Spleen (tissue), 11 donors: ENCODE measurements around the gene RRP36. TPM values are rescaled to one million over a fixed set of nuclear protein-coding genes. Genes with fewer than 3 reads are reported as not detected.

Source experiments
- DNase-seq: peaks from one replicate; pipeline ENCODE4 v3.0.0-alpha.2; 2020
- H3K27ac ChIP-seq, 8 donors: fragments of 200-600 bp; sonication (generic) in 7 of 8; 1 replicate in 4 of 8; 2 replicates in 4 of 8; pipeline versions ENCODE4 v1.5.0 to v1.8.0; 2016 to 2021; ENCODE audit warnings: inconsistent platforms in 4 of 8, mild to moderate bottlenecking in 4 of 8, moderate library complexity in 1 of 8
- H3K27me3 ChIP-seq, 7 donors: fragments of 200-600 bp; sonication (generic) in 6 of 7; replicated peaks in 1 of 7; 1 replicate in 4 of 7; 2 replicates in 3 of 7; pipeline versions ENCODE4 v1.5.0 to v1.8.0; 2016 to 2021; ENCODE audit warnings: inconsistent platforms in 3 of 7, mild to moderate bottlenecking in 1 of 7
- H3K36me3 ChIP-seq, 6 donors: fragments of 200-600 bp; sonication (generic) in 5 of 6; 1 replicate in 4 of 6; 2 replicates in 2 of 6; pipeline versions ENCODE4 v1.5.0 to v1.8.0; 2016 to 2021; ENCODE audit warnings: inconsistent platforms in 2 of 6
- H3K4me1 ChIP-seq, 6 donors: fragments of 200-600 bp; sonication (generic) in 5 of 6; 1 replicate in 3 of 6; 2 replicates in 3 of 6; pipeline versions ENCODE4 v1.5.0 to v1.8.0; 2016 to 2021; ENCODE audit warnings: inconsistent platforms in 3 of 6
- H3K4me3 ChIP-seq, 8 donors: fragments of 200-600 bp; sonication (generic) in 7 of 8; 1 replicate in 4 of 8; 2 replicates in 4 of 8; pipeline versions ENCODE4 v1.5.0 to v1.8.0; 2016 to 2021; ENCODE audit warnings: inconsistent platforms in 4 of 8, mild to moderate bottlenecking in 4 of 8, moderate library complexity in 2 of 8
- H3K9me3 ChIP-seq, 8 donors: fragments of 200-600 bp; sonication (generic) in 7 of 8; 1 replicate in 4 of 8; 2 replicates in 4 of 8; pipeline versions ENCODE4 v1.5.0 to v1.8.0; 2016 to 2021; ENCODE audit warnings: inconsistent platforms in 4 of 8
- POLR2A ChIP-seq, 3 donors: fragments of 450-650 bp; IDR thresholded peaks; one replicate each; pipeline ENCODE4 v1.5.1; 2017; ENCODE audit warnings: antibody characterized with exemption in 3 of 3, mild to moderate bottlenecking in 1 of 3
- POLR2AphosphoS5 ChIP-seq, 3 donors: sonication (generic); formaldehyde crosslinking; IDR thresholded peaks; one replicate each; pipeline ENCODE4 v1.5.1; 2017; ENCODE audit warnings: antibody characterized with exemption in 3 of 3
- WGBS, 5 donors: extraction: QIAGEN DNeasy Blood & Tissue Kit in 3 of 5; methylation state at CpG; one replicate each; pipeline versions ENCODE4 v1.1.5 to v1.1.7; 2013 to 2018; 5-methylcytosine and 5-hydroxymethylcytosine counted together
- intact Hi-C: fragments of 100-400 bp; cut with DNase I; formaldehyde crosslinking; loops from one replicate; pipeline ENCODE4 v1.15.0; 2023; ENCODE audit warnings: low total_unique reads
- polyA plus RNA-seq, 3 donors: library from polyadenylated mRNA; stranded (reverse); fragments of 200-250 nt; gene quantifications; one replicate each; pipeline ENCODE4 v1.2.1, GENCODE V29; 2013
- total RNA-seq, 7 donors: library from RNA; depleted of rRNA in 3 of 7; stranded (reverse); fragments of >200 nt in 3 of 7; fragmentation: NEBNext Ultra II Directional in 4 of 7; extraction: Animal tissue kit (Norgen Biotek cat#: 25700) in 4 of 7; gene quantifications; one replicate each; pipeline versions ENCODE4 v1.1.0 to v1.2.1, GENCODE V29; 2016 to 2021
- TF ChIP-seq, protein P1 (sequence below), 11 experiments: fragments of 200-600 bp in 7 of 11; fragments of 450-650 bp in 4 of 11; sonication (generic) in 4 of 11; IDR thresholded peaks in 8 of 11; conservative IDR thresholded peaks in 3 of 11; 1 replicate in 7 of 11; 2 replicates in 4 of 11; pipeline versions ENCODE4 v1.4.0 to v1.8.0; 2016 to 2021; ENCODE audit warnings: antibody characterized with exemption in 11 of 11, inconsistent platforms in 4 of 11, mild to moderate bottlenecking in 1 of 11
- donor health status: healthy with polysubstance abuse.
- donor health status: DM: no; HTN: no; CAD: no; lungs with moderate emphysema.
- donor health status: DM: no; HTN: no; CAD: no.
- donor health status: Bipolar disorder and iron deficiency.
- donor health status: healthy.
- donor health status: DM: no; HTN: no; CAD: no.
- donor health status: DM: yes; HTN: yes; CAD: no.

Gene RRP36
- total and polyA plus RNA-seq, 10 donors, result 32.0 to 63.4 (median 39.6) TPM

DNA sequence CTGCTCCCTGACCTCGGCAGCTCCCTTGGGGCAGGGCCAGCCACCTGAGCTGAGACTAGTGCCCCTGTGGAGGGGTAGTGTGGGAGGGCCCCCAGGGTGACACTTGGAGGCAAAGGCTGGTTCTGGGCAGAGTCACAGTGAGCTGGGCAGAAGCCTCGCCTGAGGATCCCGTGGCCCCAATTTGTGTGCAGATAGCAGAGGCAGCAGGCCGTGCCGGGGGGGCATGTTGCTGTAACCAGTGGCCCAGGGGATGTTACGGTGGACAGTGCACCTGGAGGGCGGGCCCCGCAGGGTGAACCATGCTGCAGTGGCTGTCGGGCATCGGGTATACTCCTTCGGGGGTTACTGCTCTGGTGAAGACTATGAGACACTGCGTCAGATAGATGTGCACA, 4.5 kb upstream of the RRP36 start:
- Histone ChIP-seq H3K27ac (peak overlapping the region in 3 of 8 donors; percentile 9 to 90 (median 27)), H3K9me3 (no peaks in the 10 kb centered on the region), H3K4me3 (no peak overlapping the region), H3K4me1 (peaks cover 43 to 71% (median 56%) of the 10 kb centered on the region in 6 donors), H3K36me3 (peaks cover 0 to 58% (median 32%) of the 10 kb centered on the region in 6 donors), H3K27me3 (no peaks in the 10 kb centered on the region)
- 79 to 96% (median 93%) methylated on average over 12 of the region's 12 CpGs for WGBS, 5 donors
- TF ChIP-seq, protein P1, sequence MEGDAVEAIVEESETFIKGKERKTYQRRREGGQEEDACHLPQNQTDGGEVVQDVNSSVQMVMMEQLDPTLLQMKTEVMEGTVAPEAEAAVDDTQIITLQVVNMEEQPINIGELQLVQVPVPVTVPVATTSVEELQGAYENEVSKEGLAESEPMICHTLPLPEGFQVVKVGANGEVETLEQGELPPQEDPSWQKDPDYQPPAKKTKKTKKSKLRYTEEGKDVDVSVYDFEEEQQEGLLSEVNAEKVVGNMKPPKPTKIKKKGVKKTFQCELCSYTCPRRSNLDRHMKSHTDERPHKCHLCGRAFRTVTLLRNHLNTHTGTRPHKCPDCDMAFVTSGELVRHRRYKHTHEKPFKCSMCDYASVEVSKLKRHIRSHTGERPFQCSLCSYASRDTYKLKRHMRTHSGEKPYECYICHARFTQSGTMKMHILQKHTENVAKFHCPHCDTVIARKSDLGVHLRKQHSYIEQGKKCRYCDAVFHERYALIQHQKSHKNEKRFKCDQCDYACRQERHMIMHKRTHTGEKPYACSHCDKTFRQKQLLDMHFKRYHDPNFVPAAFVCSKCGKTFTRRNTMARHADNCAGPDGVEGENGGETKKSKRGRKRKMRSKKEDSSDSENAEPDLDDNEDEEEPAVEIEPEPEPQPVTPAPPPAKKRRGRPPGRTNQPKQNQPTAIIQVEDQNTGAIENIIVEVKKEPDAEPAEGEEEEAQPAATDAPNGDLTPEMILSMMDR (IDR thresholded peaks at IDR 0.05 in 8 of 11, conservative IDR thresholded peaks at IDR 0.05 in 3 of 11), result no peak
- TF ChIP-seq POLR2AphosphoS5 (IDR thresholded peaks at IDR 0.05) (no peak), POLR2A (IDR thresholded peaks at IDR 0.05) (no peak)
- DNase-seq, result peak; percentile 75
- intact Hi-C loops, result no loop called here

DNA sequence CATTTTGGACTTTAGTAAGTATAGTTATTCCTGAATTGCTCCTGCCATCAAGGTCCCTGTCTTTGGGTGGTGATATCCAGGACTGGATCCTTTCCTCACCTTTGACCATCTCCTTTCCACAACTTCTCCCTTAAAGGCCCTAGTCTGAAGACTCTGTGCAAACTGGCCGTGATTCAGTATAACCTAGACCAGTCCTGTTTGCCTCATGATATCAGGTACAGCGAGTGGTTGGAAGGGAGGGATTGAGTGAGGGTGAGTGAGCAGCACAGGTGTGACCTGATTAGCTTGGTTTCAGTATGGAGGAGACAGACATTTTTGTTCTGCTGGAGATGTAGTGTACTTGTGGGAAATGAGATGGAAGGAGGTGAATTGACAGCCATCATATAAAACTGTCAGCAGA, 2.3 kb upstream of the RRP36 start:
- Histone ChIP-seq H3K27me3 (no peaks in the 10 kb centered on the region), H3K4me3 (no peak overlapping the region), H3K27ac (no peak overlapping the region), H3K36me3 (peaks cover 0 to 63% (median 28%) of the 10 kb centered on the region in 6 donors), H3K4me1 (peaks cover 40 to 77% (median 62%) of the 10 kb centered on the region in 6 donors), H3K9me3 (no peaks in the 10 kb centered on the region)
- TF ChIP-seq POLR2A (IDR thresholded peaks at IDR 0.05), result no peak
- no peak for TF ChIP-seq POLR2AphosphoS5 (IDR thresholded peaks at IDR 0.05)
- TF ChIP-seq, protein P1 (IDR thresholded peaks at IDR 0.05 in 8 of 11, conservative IDR thresholded peaks at IDR 0.05 in 3 of 11), result no peak
- intact Hi-C loops, result no loop called here
- DNase-seq, result no peak
- WGBS, 5 donors, result 93 to 98% (median 93%) methylated on average over 2 of the region's 2 CpGs

GRCh38 chr6:43020052-43020705, 1.2 kb upstream of the RRP36 start:
- intact Hi-C loops, result no loop called here

DNA sequence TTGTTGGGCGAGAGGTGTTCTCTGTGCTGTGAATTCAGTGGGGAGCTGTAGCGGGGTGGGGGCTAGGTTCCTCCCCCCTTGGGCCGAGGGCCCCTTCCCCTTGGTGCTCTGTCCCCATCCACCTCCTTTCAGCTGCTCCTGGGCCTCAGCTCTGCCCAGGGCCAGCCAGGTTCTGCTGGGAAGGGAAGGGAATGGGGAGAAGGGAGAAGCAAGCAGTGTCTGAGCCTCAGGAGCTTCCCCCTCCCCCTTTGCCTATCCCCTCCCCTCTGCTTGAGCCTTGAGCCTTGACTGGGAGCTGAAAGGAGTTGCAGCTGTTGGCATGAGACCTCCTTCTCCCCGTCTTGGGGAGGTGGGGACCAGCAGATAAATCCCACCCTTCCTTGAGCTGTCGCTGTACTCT, 576 bp upstream of the RRP36 start:
- Histone ChIP-seq H3K4me3 (peak overlapping the region; percentile 72 to 99 (median 98)), H3K36me3 (peaks cover 0 to 79% (median 41%) of the 10 kb centered on the region in 6 donors), H3K4me1 (peaks cover 29 to 69% (median 50%) of the 10 kb centered on the region in 6 donors), H3K27me3 (no peaks in the 10 kb centered on the region), H3K27ac (peak overlapping the region; percentile 81 to 95 (median 90)), H3K9me3 (no peaks in the 10 kb centered on the region)
- TF ChIP-seq POLR2AphosphoS5 (IDR thresholded peaks at IDR 0.05) (no peak), POLR2A (IDR thresholded peaks at IDR 0.05) (no peak)
- TF ChIP-seq, protein P1 (IDR thresholded peaks at IDR 0.05 in 8 of 11, conservative IDR thresholded peaks at IDR 0.05 in 3 of 11), result no peak
- intact Hi-C loops, result no loop called here
- DNase-seq, result no peak
- 49 to 74% (median 70%) methylated on average over 3 to 5 of the region's 5 CpGs for WGBS, 5 donors

More at GRCh38 chr6:43020052-43020705, 1.2 kb upstream of the RRP36 start:
- H3K4me1 ChIP-seq, result peaks cover 33 to 76% (median 57%) of the 10 kb centered on the region in 6 donors
- H3K9me3 ChIP-seq, result no peaks in the 10 kb centered on the region
- no peak for DNase-seq
- no peak for TF ChIP-seq POLR2AphosphoS5 (IDR thresholded peaks at IDR 0.05)
- no peak for TF ChIP-seq POLR2A (IDR thresholded peaks at IDR 0.05)
- TF ChIP-seq, protein P1 (IDR thresholded peaks at IDR 0.05 in 8 of 11, conservative IDR thresholded peaks at IDR 0.05 in 3 of 11), result no peak
- no peaks in the 10 kb centered on the region for H3K27me3 ChIP-seq
- WGBS, 5 donors, result 95 to 99% (median 97%) methylated on average over 3 of the region's 3 CpGs
- H3K36me3 ChIP-seq, result peaks cover 0 to 73% (median 34%) of the 10 kb centered on the region in 6 donors
- peak overlapping the region in 4 of 8 donors; percentile 90 to 95 (median 93) for H3K27ac ChIP-seq
- H3K4me3 ChIP-seq, result no peak overlapping the region
